Suprapubic skin (tissue), 4 donors: ENCODE data around the gene ELL3.

Experiments used
- CTCF ChIP-seq, 2 donors: fragments of 200-600 bp in 1 of 2; fragments of 450-650 bp in 1 of 2; sonication (generic) in 1 of 2; IDR thresholded peaks; one replicate each; pipeline ENCODE4 v1.5.1; 2016 to 2019; ENCODE audit warnings: antibody characterized with exemption in 2 of 2, mild to moderate bottlenecking in 1 of 2, moderate library complexity in 1 of 2
- EP300 ChIP-seq: sonication (generic); formaldehyde crosslinking; IDR thresholded peaks from one replicate; pipeline ENCODE4 v1.6.1; 2017; ENCODE audit warnings: antibody characterized with exemption
- POLR2A ChIP-seq, 2 donors: fragments of 450-650 bp; IDR thresholded peaks; one replicate each; pipeline ENCODE4 v1.6.1; 2017; ENCODE audit warnings: antibody characterized with exemption in 2 of 2, mild to moderate bottlenecking in 2 of 2, moderate library complexity in 2 of 2
- POLR2AphosphoS5 ChIP-seq, 3 donors: sonication (generic); formaldehyde crosslinking; IDR thresholded peaks; one replicate each; pipeline ENCODE4 v1.6.1; 2017; ENCODE audit warnings: antibody characterized with exemption in 3 of 3

DNA sequence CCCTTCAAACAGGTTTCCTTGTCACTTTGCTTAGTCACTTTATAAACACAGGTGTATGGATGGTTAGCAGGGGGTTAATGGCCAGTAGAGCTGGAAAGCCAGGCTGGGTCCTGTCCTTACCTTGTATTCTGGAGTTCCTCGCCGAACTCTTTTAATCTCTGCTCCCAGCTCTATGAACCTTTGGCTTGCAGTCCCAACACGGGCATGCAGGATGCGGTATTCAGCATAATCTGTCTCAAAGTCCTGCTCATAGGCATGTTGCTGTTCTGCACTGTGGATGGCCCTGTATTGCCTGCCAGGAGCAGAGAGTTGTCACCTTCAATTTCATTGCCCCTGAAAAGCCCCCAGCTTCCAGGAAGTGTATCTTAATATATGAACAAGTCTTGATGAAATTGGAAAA, 2.7 kb downstream of the ELL3 start:
- no peak for TF ChIP-seq CTCF (IDR thresholded peaks at IDR 0.05)
- no peak for TF ChIP-seq POLR2A (IDR thresholded peaks at IDR 0.05)
- TF ChIP-seq EP300, result no peak
- no peak for TF ChIP-seq POLR2AphosphoS5 (IDR thresholded peaks at IDR 0.05)
